Measurements from ENCODE around the gene C1orf35.
"Not testable (repeated sequence)": the region's sequence is repeated elsewhere in the genome, so short reads cannot be mapped to it uniquely, and the experiment has no call there.

Gene C1orf35

GRCh38 chr1:228142701-228143136 lies 39.6 kb upstream of the C1orf35 start:
- DNase-seq = peak in 6 of 56 donors; percentile 14 to 46 (median 37)

- no peak for DNase-seq
These were observed 39.1 kb upstream of the C1orf35 start for GRCh38 chr1:228142155-228142691.

- DNase-seq = peak in 13 of 56 donors; percentile 12 to 46 (median 35)
These were observed 38.3 kb upstream of the C1orf35 start for GRCh38 chr1:228141226-228142044.

- DNase-seq = no peak
These were observed 37.6 kb upstream of the C1orf35 start for GRCh38 chr1:228140724-228141225.

- DNase-seq = peak; percentile 59 to 100 (median 97)
These were observed 37.0 kb upstream of the C1orf35 start, which contains the start of gene GUK1 for GRCh38 chr1:228139931-228140723. TSS of gene GUK1 (plus strand) at chr1:228140279. CDS start at chr1:228140303, 24 bp downstream.

- DNase-seq = no peak
These were observed 36.3 kb upstream of the C1orf35 start for GRCh38 chr1:228139406-228139930.

GRCh38 chr1:228136901-228137300 lies 33.8 kb upstream of the C1orf35 start:
- DNase-seq = no peak

GRCh38 chr1:228134591-228134990 lies 31.5 kb upstream of the C1orf35 start:
- DNase-seq = no peak

GRCh38 chr1:228131766-228132165 lies 28.6 kb upstream of the C1orf35 start:
- DNase-seq = no peak

- DNase-seq = no peak
These were observed 22.1 kb upstream of the C1orf35 start for GRCh38 chr1:228125185-228125584.

- DNase-seq = no peak
These were observed 20.4 kb upstream of the C1orf35 start for GRCh38 chr1:228123505-228123904.

- no peak for DNase-seq
These were observed 19.9 kb upstream of the C1orf35 start for GRCh38 chr1:228122921-228123441.

- DNase-seq = no peak
These were observed 17.8 kb upstream of the C1orf35 start for GRCh38 chr1:228120857-228121489.

GRCh38 chr1:228120351-228120750 lies 17.2 kb upstream of the C1orf35 start:
- DNase-seq = no peak

- DNase-seq = no peak
These were observed 14.9 kb upstream of the C1orf35 start for GRCh38 chr1:228118040-228118439.

- no peak for DNase-seq
These were observed 14.2 kb upstream of the C1orf35 start for GRCh38 chr1:228117335-228117734.

GRCh38 chr1:228114827-228115226 lies 11.7 kb upstream of the C1orf35 start:
- no peak for DNase-seq

- DNase-seq = no peak
These were observed 9.5 kb upstream of the C1orf35 start for GRCh38 chr1:228112617-228113016.

- no peak for DNase-seq
These were observed 9.0 kb upstream of the C1orf35 start for GRCh38 chr1:228112167-228112566.

GRCh38 chr1:228111315-228111714 lies 8.2 kb upstream of the C1orf35 start:
- not testable (repeated sequence) for DNase-seq

- DNase-seq = no peak
These were observed 7.4 kb upstream of the C1orf35 start for GRCh38 chr1:228110556-228110955.
